ENCODE results near the gene VPS13D. TPM values are rescaled to one million over a fixed set of nuclear protein-coding genes. Genes with fewer than 3 reads are reported as not detected.
"Not testable (repeated sequence)": the region's sequence is repeated elsewhere in the genome, so short reads cannot be mapped to it uniquely, and the experiment has no call there.

Gene VPS13D
- total RNA-seq, 1 experiment from 2014 or later, result 36.5 TPM

GRCh38 chr1:12386130-12386529, 156.3 kb downstream of the VPS13D start:
- H3K27me3 Mint-ChIP-seq (ENCODE audit: insufficient read depth, unreplicated experiment), result no peaks in the 10 kb centered on the region
- TF ChIP-seq, protein P1, sequence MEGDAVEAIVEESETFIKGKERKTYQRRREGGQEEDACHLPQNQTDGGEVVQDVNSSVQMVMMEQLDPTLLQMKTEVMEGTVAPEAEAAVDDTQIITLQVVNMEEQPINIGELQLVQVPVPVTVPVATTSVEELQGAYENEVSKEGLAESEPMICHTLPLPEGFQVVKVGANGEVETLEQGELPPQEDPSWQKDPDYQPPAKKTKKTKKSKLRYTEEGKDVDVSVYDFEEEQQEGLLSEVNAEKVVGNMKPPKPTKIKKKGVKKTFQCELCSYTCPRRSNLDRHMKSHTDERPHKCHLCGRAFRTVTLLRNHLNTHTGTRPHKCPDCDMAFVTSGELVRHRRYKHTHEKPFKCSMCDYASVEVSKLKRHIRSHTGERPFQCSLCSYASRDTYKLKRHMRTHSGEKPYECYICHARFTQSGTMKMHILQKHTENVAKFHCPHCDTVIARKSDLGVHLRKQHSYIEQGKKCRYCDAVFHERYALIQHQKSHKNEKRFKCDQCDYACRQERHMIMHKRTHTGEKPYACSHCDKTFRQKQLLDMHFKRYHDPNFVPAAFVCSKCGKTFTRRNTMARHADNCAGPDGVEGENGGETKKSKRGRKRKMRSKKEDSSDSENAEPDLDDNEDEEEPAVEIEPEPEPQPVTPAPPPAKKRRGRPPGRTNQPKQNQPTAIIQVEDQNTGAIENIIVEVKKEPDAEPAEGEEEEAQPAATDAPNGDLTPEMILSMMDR (IDR thresholded peaks at IDR 0.05; ENCODE audit: unreplicated experiment), result no peak
- ChIA-PET POLR2A (interaction anchor here (0.6 kb wide), 1 partner anchor 211 kb away, joined by 4 read pairs; no protein-coding TSS in a partner anchor), CTCF (interaction anchor here (2.0 kb wide), 1 partner anchor 22 kb away, joined by 6 read pairs; no protein-coding TSS in a partner anchor)
- H3K27ac Mint-ChIP-seq (ENCODE audit: low read depth, unreplicated experiment), result peak overlapping the region; percentile 49
- intact Hi-C loops (cut with micrococcal nuclease), result no loop called here
- peak; percentile 23 for DNase-seq (ENCODE audit: unreplicated experiment)
- no peaks in the 10 kb centered on the region for H3K4me1 Mint-ChIP-seq (ENCODE audit: insufficient read depth, unreplicated experiment)
- no TSS peak for BruUV-seq (replicated peaks)
- peaks cover 14% of the 10 kb centered on the region for H3K9me3 Mint-ChIP-seq (ENCODE audit: unreplicated experiment)
- peaks cover 77% of the 10 kb centered on the region for H3K36me3 Mint-ChIP-seq (ENCODE audit: insufficient read depth, unreplicated experiment)
- no peak overlapping the region for H3K4me3 Mint-ChIP-seq (ENCODE audit: unreplicated experiment)

GRCh38 chr1:12387641-12388040, 157.8 kb downstream of the VPS13D start:
- CTCF ChIA-PET, result no interaction called here
- no peak overlapping the region for H3K27ac Mint-ChIP-seq (ENCODE audit: low read depth, unreplicated experiment)

DNA sequence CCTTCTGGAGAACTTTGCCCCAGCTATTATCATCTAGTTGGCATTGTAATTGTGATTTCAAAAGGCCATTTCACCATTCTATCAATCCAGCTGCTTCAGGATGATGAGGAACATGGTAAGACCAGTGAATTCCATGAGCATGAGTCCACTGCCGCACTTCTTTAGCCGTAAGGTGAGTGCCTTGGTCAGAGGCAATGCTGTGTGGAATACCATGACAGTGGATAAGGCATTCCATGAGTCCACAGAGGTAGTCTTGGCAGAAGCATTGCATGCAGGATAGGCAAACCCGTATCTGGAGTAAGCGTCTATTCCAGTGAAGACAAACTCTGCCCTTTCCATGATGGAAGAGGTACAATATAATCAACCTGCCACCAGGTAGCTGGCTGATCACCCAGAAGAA, 160.5 kb downstream of the VPS13D start:
- BruUV-seq (replicated peaks); H3K4me3 Mint-ChIP-seq (ENCODE audit: unreplicated experiment); H3K27me3 Mint-ChIP-seq (ENCODE audit: insufficient read depth, unreplicated experiment); H3K4me1 Mint-ChIP-seq (ENCODE audit: insufficient read depth, unreplicated experiment); H3K9me3 Mint-ChIP-seq (ENCODE audit: unreplicated experiment); DNase-seq (ENCODE audit: unreplicated experiment); intact Hi-C loops (cut with micrococcal nuclease); CTCF ChIA-PET; H3K27ac Mint-ChIP-seq (ENCODE audit: low read depth, unreplicated experiment); POLR2A ChIA-PET: not testable (repeated sequence)
- H3K36me3 Mint-ChIP-seq (ENCODE audit: insufficient read depth, unreplicated experiment), result peaks cover 52% of the 10 kb centered on the region

More at GRCh38 chr1:12387641-12388040, 157.8 kb downstream of the VPS13D start:
- Mint-ChIP-seq H3K9me3 (ENCODE audit: unreplicated experiment) (peaks cover 14% of the 10 kb centered on the region), H3K4me1 (ENCODE audit: insufficient read depth, unreplicated experiment) (no peaks in the 10 kb centered on the region), H3K27me3 (ENCODE audit: insufficient read depth, unreplicated experiment) (no peaks in the 10 kb centered on the region), H3K4me3 (ENCODE audit: unreplicated experiment) (no peak overlapping the region), H3K36me3 (ENCODE audit: insufficient read depth, unreplicated experiment) (peaks cover 73% of the 10 kb centered on the region)
- no TSS peak for BruUV-seq (replicated peaks)
- DNase-seq (ENCODE audit: unreplicated experiment), result no peak
- intact Hi-C loops (cut with micrococcal nuclease), result no loop called here
- POLR2A ChIA-PET, result interaction anchor here (0.6 to 0.9 kb wide), 4 partner anchors 43 to 271 kb away, joined by 3 to 5 read pairs (median 4); no protein-coding TSS in a partner anchor
- TF ChIP-seq, protein P1 (IDR thresholded peaks at IDR 0.05; ENCODE audit: unreplicated experiment), result no peak

DNA sequence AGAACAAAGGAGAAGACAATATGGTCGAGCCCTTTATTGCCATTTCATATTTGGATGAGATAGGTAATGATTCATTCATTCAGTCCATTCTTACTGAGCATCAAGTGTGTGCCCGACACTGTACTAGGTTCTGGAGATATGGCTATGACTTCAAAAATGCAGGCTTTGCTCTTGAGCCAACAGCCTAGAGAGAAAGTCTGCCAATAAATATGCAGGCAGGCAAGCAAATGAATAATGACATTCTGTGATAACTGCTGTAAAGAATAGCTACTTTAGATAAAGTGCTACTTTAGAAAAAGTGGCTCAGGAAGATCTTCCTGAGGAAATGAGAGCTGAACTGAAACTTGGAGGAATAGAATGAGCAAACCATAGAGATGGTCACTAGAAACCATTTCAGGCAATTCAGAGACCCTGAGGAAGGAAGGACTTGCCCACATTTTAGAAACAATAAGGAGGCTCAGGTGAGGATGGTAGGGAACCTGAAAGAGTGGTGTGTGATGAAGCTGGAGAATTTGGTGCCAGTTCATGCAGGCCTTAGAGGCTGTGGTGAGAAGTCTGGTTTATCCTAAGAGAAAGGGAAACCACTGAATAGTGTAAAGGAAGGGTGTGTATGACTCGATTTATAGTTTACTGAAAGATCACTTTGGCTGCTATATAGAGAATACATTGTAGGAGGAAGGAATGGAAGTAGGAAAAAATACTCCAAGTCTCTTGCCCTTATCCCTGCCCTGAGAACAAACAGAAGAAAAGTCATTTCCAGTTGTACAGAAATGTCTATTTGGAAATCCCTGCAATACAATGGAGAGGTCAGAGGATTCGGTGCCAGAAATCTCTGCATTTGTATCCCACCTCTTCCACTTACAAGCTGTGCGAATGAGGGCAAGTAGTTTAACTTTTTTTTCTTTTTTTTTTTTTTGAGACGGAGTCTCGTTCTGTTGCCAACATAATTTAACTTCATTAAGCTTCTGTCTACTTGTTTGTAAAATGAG, 167.9 kb downstream of the VPS13D start:
- CTCF ChIA-PET, result no interaction called here
- Mint-ChIP-seq H3K4me3 (ENCODE audit: unreplicated experiment) (no peak overlapping the region), H3K27me3 (ENCODE audit: insufficient read depth, unreplicated experiment) (no peaks in the 10 kb centered on the region), H3K4me1 (ENCODE audit: insufficient read depth, unreplicated experiment) (no peaks in the 10 kb centered on the region), H3K36me3 (ENCODE audit: insufficient read depth, unreplicated experiment) (peaks cover 24% of the 10 kb centered on the region), H3K9me3 (ENCODE audit: unreplicated experiment) (no peaks in the 10 kb centered on the region), H3K27ac (ENCODE audit: low read depth, unreplicated experiment) (no peak overlapping the region)
- TF ChIP-seq, protein P1 (IDR thresholded peaks at IDR 0.05; ENCODE audit: unreplicated experiment), result no peak
- DNase-seq (ENCODE audit: unreplicated experiment), result no peak
- no TSS peak for BruUV-seq (replicated peaks)
- intact Hi-C loops (cut with micrococcal nuclease), result no loop called here
- POLR2A ChIA-PET, result no interaction called here

Measured in MCF 10A (cell line).